Skeletal muscle tissue (tissue), 4 donors: Measurements from ENCODE around the gene STRA8. TPM values are rescaled to one million over a fixed set of nuclear protein-coding genes. Genes with fewer than 3 reads are reported as not detected.
"Not testable (repeated sequence)": the region's sequence is repeated elsewhere in the genome, so short reads cannot be mapped to it uniquely, and the experiment has no call there.

ENCODE experiments used
- H3K27ac ChIP-seq: one replicate; pipeline ENCODE4 v1.7.0; 2013; ENCODE audit warnings: mild to moderate bottlenecking, low read depth, low read length, inconsistent platforms
- H3K27me3 ChIP-seq, 3 donors: one replicate each; pipeline ENCODE4 v1.7.0; 2013; ENCODE audit warnings: low read length in 3 of 3; ENCODE audit not compliant: control insufficient read depth in 3 of 3, insufficient read depth in 3 of 3
- H3K36me3 ChIP-seq, 3 donors: one replicate each; pipeline ENCODE4 v1.7.0; 2013; ENCODE audit warnings: low read length in 3 of 3; ENCODE audit not compliant: control insufficient read depth in 3 of 3, insufficient read depth in 3 of 3
- H3K4me1 ChIP-seq, 3 donors: one replicate each; pipeline ENCODE4 v1.7.0; 2013; ENCODE audit warnings: low read length in 3 of 3, mild to moderate bottlenecking in 3 of 3; ENCODE audit not compliant: control insufficient read depth in 3 of 3, insufficient read depth in 3 of 3
- H3K4me3 ChIP-seq, 3 donors: one replicate each; pipeline ENCODE4 v1.7.0; 2013; ENCODE audit warnings: low read length in 3 of 3
- H3K9ac ChIP-seq, 3 donors: one replicate each; pipeline ENCODE4 v1.7.0; 2013; ENCODE audit warnings: low read length in 3 of 3, mild to moderate bottlenecking in 3 of 3, moderate library complexity in 2 of 3, low read depth in 1 of 3
- H3K9me3 ChIP-seq, 3 donors: one replicate each; pipeline ENCODE4 v1.7.0; 2013; ENCODE audit warnings: low read length in 3 of 3; ENCODE audit not compliant: control insufficient read depth in 3 of 3
- total RNA-seq: library from RNA; depleted of rRNA; stranded (reverse); fragments of >200 nt; gene quantifications from one replicate; pipeline ENCODE4 v1.2.3, GENCODE V29; 2014
- donor health status: Osteomylitis.

Gene STRA8
- total RNA-seq, 1 donor from 2014 or later: not detected

GRCh38 chr7:135232720-135233119 lies 918 bp upstream of the STRA8 start:
- H3K27me3 ChIP-seq: no peaks in the 10 kb centered on the region
- no peak overlapping the region for H3K4me3 ChIP-seq

GRCh38 chr7:135234095-135234494 lies 457 bp downstream of the STRA8 start:
- not testable (repeated sequence) for H3K9ac ChIP-seq, H3K4me3 ChIP-seq, H3K4me1 ChIP-seq, H3K9me3 ChIP-seq, H3K27me3 ChIP-seq, H3K36me3 ChIP-seq, H3K27ac ChIP-seq

More at GRCh38 chr7:135232720-135233119, 918 bp upstream of the STRA8 start:
- H3K9ac ChIP-seq: no peak overlapping the region
- no peaks in the 10 kb centered on the region for H3K4me1 ChIP-seq
- no peaks in the 10 kb centered on the region for H3K9me3 ChIP-seq
- H3K36me3 ChIP-seq: no peaks in the 10 kb centered on the region
- H3K27ac ChIP-seq: no peak overlapping the region

GRCh38 chr7:135234727-135235126 lies 1.1 kb downstream of the STRA8 start:
- no peak overlapping the region for H3K27ac ChIP-seq

GRCh38 chr7:135235841-135236240 lies 2.2 kb downstream of the STRA8 start:
- no peak overlapping the region for H3K27ac ChIP-seq
- no peaks in the 10 kb centered on the region for H3K36me3 ChIP-seq
- no peak overlapping the region for H3K9ac ChIP-seq
- peaks cover 0 to 3% (median 0%) of the 10 kb centered on the region in 3 donors for H3K27me3 ChIP-seq
- H3K4me3 ChIP-seq: no peak overlapping the region
- H3K4me1 ChIP-seq: no peaks in the 10 kb centered on the region
- H3K9me3 ChIP-seq: no peaks in the 10 kb centered on the region

More at GRCh38 chr7:135234727-135235126, 1.1 kb downstream of the STRA8 start:
- Histone ChIP-seq H3K4me1 (no peaks in the 10 kb centered on the region), H3K9ac (no peak overlapping the region), H3K36me3 (no peaks in the 10 kb centered on the region), H3K4me3 (no peak overlapping the region), H3K9me3 (no peaks in the 10 kb centered on the region), H3K27me3 (peaks cover 0 to 3% (median 0%) of the 10 kb centered on the region in 3 donors)

DNA sequence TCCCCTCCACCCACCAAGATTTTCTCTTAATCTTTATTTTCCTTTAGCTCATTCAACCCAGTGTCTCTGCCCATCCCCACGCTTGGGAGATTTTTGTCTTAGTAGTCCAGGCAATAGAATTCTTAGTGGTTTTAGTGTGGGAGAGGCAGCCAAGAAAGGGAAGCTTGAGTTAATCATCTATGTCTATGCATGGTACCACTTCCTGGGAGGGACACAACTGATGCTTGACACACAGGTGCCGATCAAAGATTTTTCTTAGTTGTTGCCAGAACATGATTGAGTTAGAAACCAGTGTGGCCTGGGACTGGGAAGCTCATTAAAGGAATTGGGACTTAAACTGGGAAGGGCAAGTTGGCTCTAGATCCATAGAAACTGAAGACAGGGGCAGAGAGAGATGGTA lies 3.1 kb downstream of the STRA8 start:
- no peaks in the 10 kb centered on the region for H3K4me1 ChIP-seq
- H3K27me3 ChIP-seq: peaks cover 0 to 3% (median 0%) of the 10 kb centered on the region in 3 donors
- H3K4me3 ChIP-seq: no peak overlapping the region
- H3K9ac ChIP-seq: no peak overlapping the region
- H3K27ac ChIP-seq: no peak overlapping the region
- H3K9me3 ChIP-seq: no peaks in the 10 kb centered on the region
- H3K36me3 ChIP-seq: no peaks in the 10 kb centered on the region

DNA sequence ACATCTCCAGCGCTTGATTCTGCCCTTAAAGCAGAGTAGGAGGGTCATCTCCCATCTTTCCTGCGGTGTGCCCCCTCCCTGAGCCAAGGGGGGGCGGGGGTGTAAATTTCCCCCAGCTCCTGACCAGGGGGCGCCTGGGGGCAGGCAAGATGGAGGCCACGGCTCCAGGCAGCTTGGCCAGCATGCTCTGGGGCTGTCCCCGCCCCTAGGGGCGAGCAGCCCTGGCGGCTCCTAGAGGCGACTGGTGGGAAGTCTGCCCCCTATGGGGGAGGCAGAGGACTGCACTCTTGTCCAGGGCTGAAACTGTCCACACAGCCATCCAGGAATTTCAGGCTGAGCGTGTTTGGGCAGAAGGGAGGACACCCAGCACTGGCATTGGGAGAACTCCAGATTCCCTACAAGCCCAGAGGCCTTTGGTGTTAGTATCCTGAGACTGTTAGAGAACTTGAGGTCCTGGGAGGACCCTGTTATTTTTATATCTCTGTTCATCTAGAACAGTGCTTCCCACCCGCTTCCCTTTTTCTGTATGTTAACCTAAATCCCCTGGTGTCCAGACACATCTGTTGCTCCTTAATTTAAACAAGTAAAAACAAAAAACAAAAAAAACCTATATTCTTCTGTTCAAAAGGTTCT lies 4.6 kb downstream of the STRA8 start:
- no peaks in the 10 kb centered on the region for H3K36me3 ChIP-seq
- no peak overlapping the region for H3K27ac ChIP-seq
- peaks cover 0 to 3% (median 0%) of the 10 kb centered on the region in 3 donors for H3K27me3 ChIP-seq
- H3K4me3 ChIP-seq: no peak overlapping the region
- no peaks in the 10 kb centered on the region for H3K9me3 ChIP-seq
- no peaks in the 10 kb centered on the region for H3K4me1 ChIP-seq
- no peak overlapping the region for H3K9ac ChIP-seq

GRCh38 chr7:135239263-135239662 lies 5.6 kb downstream of the STRA8 start:
- H3K9me3 ChIP-seq: no peaks in the 10 kb centered on the region
- H3K9ac ChIP-seq: no peak overlapping the region
- no peaks in the 10 kb centered on the region for H3K36me3 ChIP-seq
- H3K27me3 ChIP-seq: peaks cover 0 to 3% (median 0%) of the 10 kb centered on the region in 3 donors
- no peak overlapping the region for H3K27ac ChIP-seq
- H3K4me3 ChIP-seq: no peak overlapping the region
- no peaks in the 10 kb centered on the region for H3K4me1 ChIP-seq

GRCh38 chr7:135240441-135240840 lies 6.8 kb downstream of the STRA8 start:
- no peak overlapping the region for H3K9ac ChIP-seq
- H3K4me3 ChIP-seq: no peak overlapping the region
- no peaks in the 10 kb centered on the region for H3K36me3 ChIP-seq
- peaks cover 0 to 4% (median 0%) of the 10 kb centered on the region in 3 donors for H3K27me3 ChIP-seq
- no peaks in the 10 kb centered on the region for H3K4me1 ChIP-seq
- H3K9me3 ChIP-seq: no peaks in the 10 kb centered on the region
- no peak overlapping the region for H3K27ac ChIP-seq

DNA sequence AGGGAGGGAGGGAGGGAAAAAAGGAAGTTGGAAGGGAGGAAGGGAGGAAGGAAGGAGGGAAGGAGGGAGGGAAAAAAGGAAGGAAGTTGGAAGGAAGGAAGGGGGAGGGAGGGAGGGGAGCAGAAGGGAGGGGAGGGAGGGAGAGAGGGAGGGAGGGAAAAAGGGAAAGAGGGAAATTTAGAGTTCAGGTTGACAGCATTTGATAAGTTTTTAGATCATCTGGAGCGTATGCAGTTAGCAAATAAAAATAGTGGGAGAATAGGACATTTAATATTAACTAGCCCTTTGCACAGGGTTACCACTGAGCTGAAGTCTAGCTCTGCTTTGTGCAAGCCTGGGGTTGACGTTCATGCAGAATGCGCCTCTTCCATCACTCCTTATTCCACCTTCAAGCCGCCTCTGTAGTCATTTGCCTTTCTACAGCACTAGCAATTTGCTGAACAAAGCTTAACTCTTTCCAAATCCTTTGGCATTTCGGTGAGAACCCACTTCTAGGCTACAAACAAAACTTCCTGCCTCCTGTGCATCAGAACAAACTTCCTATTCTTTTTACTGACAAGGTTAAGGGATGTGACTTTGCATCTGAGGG lies 8.6 kb downstream of the STRA8 start:
- H3K27ac ChIP-seq: no peak overlapping the region
- H3K9me3 ChIP-seq: no peaks in the 10 kb centered on the region
- H3K4me1 ChIP-seq: no peaks in the 10 kb centered on the region
- no peaks in the 10 kb centered on the region for H3K36me3 ChIP-seq
- H3K4me3 ChIP-seq: no peak overlapping the region
- no peak overlapping the region for H3K9ac ChIP-seq
- peaks cover 0 to 7% (median 0%) of the 10 kb centered on the region in 3 donors for H3K27me3 ChIP-seq
